Colonic mucosa (tissue), 4 donors: Measurements from ENCODE around the gene AHSG. TPM values are rescaled to one million over a fixed set of nuclear protein-coding genes. Genes with fewer than 3 reads are reported as not detected.
A peak's percentile ranks its signal among the peaks of the same experiment; 100 is the strongest.

Experiments
- DNase-seq: peaks from one replicate; pipeline ENCODE4 v3.0.0-alpha.2; 2020
- H3K27ac ChIP-seq: fragments of 200-600 bp; one replicate; pipeline ENCODE4 v1.8.0; 2021
- H3K27me3 ChIP-seq: fragments of 200-600 bp; one replicate; pipeline ENCODE4 v1.8.0; 2021
- H3K36me3 ChIP-seq: fragments of 200-600 bp; one replicate; pipeline ENCODE4 v1.8.0; 2021
- H3K4me1 ChIP-seq: fragments of 200-600 bp; one replicate; pipeline ENCODE4 v1.8.0; 2021; ENCODE audit warnings: mild to moderate bottlenecking
- H3K4me3 ChIP-seq: fragments of 200-600 bp; one replicate; pipeline ENCODE4 v1.8.0; 2021
- H3K9ac ChIP-seq, 2 donors: one replicate each; pipeline ENCODE4 v1.7.0; 2013; ENCODE audit warnings: control low read depth in 2 of 2, low read depth in 2 of 2, low read length in 2 of 2
- H3K9me3 ChIP-seq: fragments of 200-600 bp; one replicate; pipeline ENCODE4 v1.8.0; 2021
- intact Hi-C: fragments of 100-400 bp; cut with DNase I; formaldehyde crosslinking; loops from one replicate; pipeline ENCODE4 v1.14.1; 2022
- total RNA-seq, 2 donors: library from RNA; stranded (reverse); fragmentation: NEBNext Ultra II Directional in 1 of 2; extraction: Animal tissue kit (Norgen Biotek cat#: 25700) in 1 of 2; gene quantifications; one replicate each; pipeline ENCODE4 v1.2.1, GENCODE V29; 2021
- TF ChIP-seq, protein P1 (sequence below): fragments of 200-600 bp; IDR thresholded peaks from one replicate; pipeline ENCODE4 v1.8.0; 2022; ENCODE audit warnings: antibody characterized with exemption, mild to moderate bottlenecking
- donor health status: healthy.
- donor health status: DM: no; HTN: no; CAD: no.
- donor health status: DM: no; HTN: no; CAD: no.

The AHSG gene
- total RNA-seq, 2 donors from 2014 or later: 1.9 TPM; not detected in 1

DNA sequence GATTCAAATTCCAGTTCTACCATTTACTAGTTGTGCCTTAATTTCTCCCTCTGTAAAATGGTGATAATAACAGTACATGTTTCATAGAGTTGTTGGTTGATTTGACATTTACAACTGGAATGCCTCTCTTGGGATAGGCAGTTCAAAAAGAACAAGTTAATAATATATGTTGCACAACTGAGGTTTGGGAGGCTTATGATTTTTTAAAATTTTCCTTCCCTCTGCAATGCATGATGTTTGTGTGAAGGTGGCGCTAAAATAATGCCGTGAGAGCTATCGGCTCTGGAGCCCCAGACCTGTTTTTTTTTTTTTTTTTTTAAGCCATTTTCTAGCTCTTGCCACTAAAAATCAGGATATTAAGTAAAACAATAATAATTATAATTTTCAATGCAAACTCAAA is 23.7 kb upstream of the AHSG start:
- no peak overlapping the region for H3K27ac ChIP-seq
- H3K9ac ChIP-seq: no peak overlapping the region
- no peaks in the 10 kb centered on the region for H3K9me3 ChIP-seq

GRCh38 chr3:186589856-186590579 is 22.8 kb upstream of the AHSG start:
- H3K27ac ChIP-seq: no peak overlapping the region
- H3K27me3 ChIP-seq: no peaks in the 10 kb centered on the region
- H3K4me1 ChIP-seq: no peaks in the 10 kb centered on the region
- H3K4me3 ChIP-seq: no peak overlapping the region
- H3K9ac ChIP-seq: no peak overlapping the region
- intact Hi-C loops: no loop called here
- no peaks in the 10 kb centered on the region for H3K36me3 ChIP-seq
- DNase-seq: no peak
- TF ChIP-seq, protein P1, sequence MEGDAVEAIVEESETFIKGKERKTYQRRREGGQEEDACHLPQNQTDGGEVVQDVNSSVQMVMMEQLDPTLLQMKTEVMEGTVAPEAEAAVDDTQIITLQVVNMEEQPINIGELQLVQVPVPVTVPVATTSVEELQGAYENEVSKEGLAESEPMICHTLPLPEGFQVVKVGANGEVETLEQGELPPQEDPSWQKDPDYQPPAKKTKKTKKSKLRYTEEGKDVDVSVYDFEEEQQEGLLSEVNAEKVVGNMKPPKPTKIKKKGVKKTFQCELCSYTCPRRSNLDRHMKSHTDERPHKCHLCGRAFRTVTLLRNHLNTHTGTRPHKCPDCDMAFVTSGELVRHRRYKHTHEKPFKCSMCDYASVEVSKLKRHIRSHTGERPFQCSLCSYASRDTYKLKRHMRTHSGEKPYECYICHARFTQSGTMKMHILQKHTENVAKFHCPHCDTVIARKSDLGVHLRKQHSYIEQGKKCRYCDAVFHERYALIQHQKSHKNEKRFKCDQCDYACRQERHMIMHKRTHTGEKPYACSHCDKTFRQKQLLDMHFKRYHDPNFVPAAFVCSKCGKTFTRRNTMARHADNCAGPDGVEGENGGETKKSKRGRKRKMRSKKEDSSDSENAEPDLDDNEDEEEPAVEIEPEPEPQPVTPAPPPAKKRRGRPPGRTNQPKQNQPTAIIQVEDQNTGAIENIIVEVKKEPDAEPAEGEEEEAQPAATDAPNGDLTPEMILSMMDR: no peak
- H3K9me3 ChIP-seq: no peaks in the 10 kb centered on the region

More for the DNA sequence above, 23.7 kb upstream of the AHSG start:
- Histone ChIP-seq H3K4me3 (no peak overlapping the region), H3K4me1 (no peaks in the 10 kb centered on the region), H3K36me3 (no peaks in the 10 kb centered on the region), H3K27me3 (no peaks in the 10 kb centered on the region)
- intact Hi-C loops: no loop called here
- TF ChIP-seq, protein P1: peak; percentile 14
- DNase-seq: no peak

DNA sequence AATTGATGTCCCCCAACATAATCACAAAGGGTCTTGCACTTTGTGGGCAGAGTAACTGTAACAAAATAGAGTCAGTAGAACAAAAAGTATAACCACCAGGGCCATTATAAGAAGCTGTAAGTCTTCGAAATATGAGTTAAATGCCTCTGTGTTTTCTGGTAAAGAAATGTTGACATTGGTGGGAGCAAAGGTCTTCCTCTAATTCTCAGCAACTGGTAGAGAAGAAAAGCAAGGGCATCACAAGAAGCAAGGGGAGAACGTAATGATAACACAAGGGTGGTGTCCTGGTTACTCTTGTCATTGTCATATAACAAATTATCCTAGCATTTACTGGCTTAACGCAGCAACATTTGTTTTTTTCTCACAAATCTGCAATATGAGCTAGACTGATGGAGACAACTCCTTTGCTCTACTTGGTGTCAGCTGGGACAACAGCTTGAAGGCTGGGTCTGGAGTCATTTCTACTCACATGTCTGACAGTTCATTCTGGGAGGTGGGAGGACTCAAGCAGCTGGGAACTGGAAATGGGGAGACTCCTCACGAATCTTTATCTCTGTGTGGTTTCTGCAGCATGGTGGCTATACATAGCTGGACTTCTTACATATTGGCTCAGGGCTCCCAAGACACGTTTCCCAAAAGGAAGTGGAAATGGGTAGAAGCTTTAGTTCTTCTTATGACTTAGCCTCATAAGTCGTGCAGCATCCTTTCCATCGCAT is 22.1 kb upstream of the AHSG start:
- H3K27ac ChIP-seq: no peak overlapping the region
- H3K9ac ChIP-seq: no peak overlapping the region
- H3K4me1 ChIP-seq: no peaks in the 10 kb centered on the region
- intact Hi-C loops: no loop called here
- no peaks in the 10 kb centered on the region for H3K36me3 ChIP-seq
- no peak for DNase-seq
- no peaks in the 10 kb centered on the region for H3K27me3 ChIP-seq
- no peak overlapping the region for H3K4me3 ChIP-seq
- TF ChIP-seq, protein P1: no peak
- no peaks in the 10 kb centered on the region for H3K9me3 ChIP-seq

GRCh38 chr3:186592682-186593081 is 20.2 kb upstream of the AHSG start:
- Histone ChIP-seq H3K36me3 (no peaks in the 10 kb centered on the region), H3K27ac (no peak overlapping the region), H3K9me3 (no peaks in the 10 kb centered on the region), H3K4me1 (no peaks in the 10 kb centered on the region), H3K27me3 (no peaks in the 10 kb centered on the region), H3K9ac (no peak overlapping the region), H3K4me3 (no peak overlapping the region)
- TF ChIP-seq, protein P1: no peak
- intact Hi-C loops: no loop called here
- no peak for DNase-seq

DNA sequence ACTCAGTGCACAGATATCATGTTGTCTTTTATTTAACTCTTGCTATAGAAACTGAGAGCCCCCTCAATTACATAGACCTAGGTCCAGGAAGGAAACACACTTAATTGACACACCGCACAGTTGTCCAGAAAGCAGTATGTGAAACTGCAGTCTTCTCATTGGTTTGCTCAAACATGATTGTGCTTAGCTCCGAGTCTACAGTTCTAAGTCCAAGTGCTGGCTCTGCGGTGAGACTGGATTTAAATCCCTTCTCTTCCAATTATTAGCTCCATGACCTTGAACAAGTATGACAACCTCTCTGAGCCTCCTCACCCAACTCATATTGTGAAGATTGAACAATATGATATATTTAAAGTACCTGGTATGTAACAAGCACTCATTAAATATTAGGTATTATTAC is 19.0 kb upstream of the AHSG start:
- Histone ChIP-seq H3K4me1 (no peaks in the 10 kb centered on the region), H3K9me3 (no peaks in the 10 kb centered on the region), H3K4me3 (no peak overlapping the region), H3K9ac (no peak overlapping the region), H3K27me3 (no peaks in the 10 kb centered on the region), H3K36me3 (no peaks in the 10 kb centered on the region), H3K27ac (no peak overlapping the region)
- intact Hi-C loops: no loop called here
- no peak for DNase-seq
- TF ChIP-seq, protein P1: no peak
